ENCODE measurements around the gene PPP1R12B. TPM values are rescaled to one million over a fixed set of nuclear protein-coding genes. Genes with fewer than 3 reads are reported as not detected.

Gene PPP1R12B
- total RNA-seq, 4 donors from 2014 or later = 68.1 to 153 (median 116) TPM

DNA sequence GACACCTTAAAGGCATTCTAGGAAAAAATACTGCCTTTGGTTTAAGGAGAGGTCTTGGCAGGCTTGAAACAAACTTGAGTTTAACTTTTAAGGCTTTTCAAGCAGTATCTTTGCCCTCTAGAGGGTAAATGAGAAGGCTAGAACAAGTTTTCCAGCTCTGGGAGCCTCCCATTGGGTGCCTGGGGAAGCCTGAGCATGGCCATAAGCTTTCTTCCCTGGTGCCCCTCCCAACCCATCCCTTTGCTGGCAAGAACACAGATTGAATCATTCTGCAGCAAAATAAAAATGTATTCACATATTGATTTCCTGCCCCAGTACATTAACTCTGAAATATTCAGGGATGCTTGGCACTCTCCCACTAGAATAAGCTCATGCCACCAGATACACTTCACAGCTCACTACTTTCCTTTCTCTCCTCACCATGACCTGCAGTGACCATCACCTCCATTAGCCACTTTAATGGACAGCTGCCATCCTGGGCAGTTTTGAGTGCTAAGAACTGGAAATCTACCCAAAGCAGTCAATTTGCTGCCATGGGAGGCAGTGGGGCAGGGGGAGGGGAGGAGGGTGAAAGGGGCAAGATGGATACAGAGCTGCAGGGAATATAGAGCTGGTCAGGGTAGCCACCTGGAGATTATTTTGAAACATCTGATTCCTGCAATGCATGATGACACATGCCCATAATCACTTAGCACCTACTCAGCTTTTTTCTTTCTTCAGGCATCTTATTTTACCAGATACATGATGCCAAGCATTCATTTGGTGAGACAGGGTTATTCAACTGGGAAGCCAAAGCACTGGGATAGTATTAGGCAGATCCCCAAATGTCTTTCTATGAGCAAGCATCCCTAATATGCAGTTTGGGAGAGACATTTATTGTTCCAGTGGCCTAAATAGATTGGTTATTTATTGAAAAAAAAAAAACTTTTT is 221.2 kb downstream of the PPP1R12B start:
- Histone ChIP-seq H3K36me3 (peaks cover 0 to 44% (median 0%) of the 10 kb centered on the region in 3 donors), H3K27ac (peak overlapping the region in 2 of 4 donors; percentile 71 to 81), H3K4me1 (peaks cover 0 to 84% (median 26%) of the 10 kb centered on the region in 4 donors), H3K27me3 (no peaks in the 10 kb centered on the region), H3K4me3 (no peak overlapping the region), H3K9me3 (no peaks in the 10 kb centered on the region)
- no peak for TF ChIP-seq CTCF (IDR thresholded peaks at IDR 0.05)
- TF ChIP-seq EP300 (IDR thresholded peaks at IDR 0.05) = no peak
- no peak for TF ChIP-seq POLR2A (IDR thresholded peaks at IDR 0.05)
- no peak for DNase-seq (ENCODE audit: low spot score in 2 of 2)

DNA sequence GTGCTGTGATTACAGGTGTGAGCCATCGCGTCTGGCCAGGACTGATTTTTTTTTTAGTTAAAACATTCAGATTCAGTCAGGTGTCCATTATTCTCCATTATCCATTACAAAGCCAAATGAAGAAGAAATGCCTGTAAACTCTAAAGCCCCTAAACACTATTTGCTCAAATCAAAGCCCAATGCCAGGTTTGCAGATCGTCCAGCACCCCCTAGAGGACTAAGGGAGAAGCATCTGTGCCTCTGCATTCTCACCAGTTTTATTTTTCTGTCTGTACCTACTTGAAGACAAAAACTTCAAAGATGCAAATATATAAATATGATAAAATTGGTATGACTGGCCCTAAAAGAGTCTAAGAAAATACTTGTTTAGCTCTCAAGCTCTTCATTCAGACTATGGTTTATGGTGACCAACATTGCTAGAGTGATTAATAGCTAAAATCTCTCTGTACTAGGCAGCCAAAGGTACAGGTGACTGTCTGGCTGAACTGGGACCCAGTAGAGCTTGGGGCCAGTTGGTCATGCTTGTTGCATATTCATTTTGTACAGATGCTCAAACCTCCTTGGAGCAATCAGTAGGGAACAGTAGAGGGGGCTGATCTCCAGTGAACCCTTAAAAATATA is 223.3 kb downstream of the PPP1R12B start:
- Histone ChIP-seq H3K27ac (peak overlapping the region in 2 of 4 donors; percentile 43 to 71), H3K36me3 (peaks cover 0 to 47% (median 0%) of the 10 kb centered on the region in 3 donors), H3K9me3 (no peaks in the 10 kb centered on the region), H3K4me3 (no peak overlapping the region), H3K27me3 (no peaks in the 10 kb centered on the region), H3K4me1 (peaks cover 0 to 77% (median 24%) of the 10 kb centered on the region in 4 donors)
- 57% methylated on average over 3 of the region's 3 CpGs for WGBS, 2 donors
- DNase-seq (ENCODE audit: low spot score in 2 of 2) = no peak
- TF ChIP-seq EP300 (IDR thresholded peaks at IDR 0.05) (no peak), CTCF (IDR thresholded peaks at IDR 0.05) (peak; percentile 56 to 70 (median 67))

DNA sequence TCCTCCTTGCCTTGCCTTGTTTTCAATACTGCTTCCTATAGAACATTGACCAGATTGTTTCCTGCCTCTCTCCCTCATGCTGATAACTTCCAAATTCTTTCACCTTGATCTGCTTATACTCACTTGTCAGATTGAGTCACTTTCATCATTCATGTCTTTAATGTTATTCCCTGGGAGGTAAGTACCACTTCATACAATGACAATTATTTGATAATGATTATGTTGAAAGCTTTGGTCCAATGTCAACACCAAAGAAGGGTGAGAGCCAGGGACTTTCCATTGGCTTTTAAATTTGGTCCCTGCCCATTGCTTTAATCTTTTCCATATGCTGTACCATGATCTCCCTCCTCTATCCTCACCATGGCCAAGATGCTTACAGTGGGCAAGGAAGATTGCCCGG is 224.4 kb downstream of the PPP1R12B start:
- H3K27me3 ChIP-seq = no peaks in the 10 kb centered on the region
- H3K36me3 ChIP-seq = peaks cover 0 to 47% (median 0%) of the 10 kb centered on the region in 3 donors
- no peak overlapping the region for H3K4me3 ChIP-seq
- TF ChIP-seq POLR2A (IDR thresholded peaks at IDR 0.05) (no peak), EP300 (IDR thresholded peaks at IDR 0.05) (no peak), CTCF (IDR thresholded peaks at IDR 0.05) (no peak)
- no peak overlapping the region for H3K27ac ChIP-seq
- 75 to 78% methylated on average over 1 of the region's 1 CpG for WGBS, 2 donors
- H3K4me1 ChIP-seq = peaks cover 0 to 77% (median 28%) of the 10 kb centered on the region in 4 donors
- no peak for DNase-seq (ENCODE audit: low spot score in 2 of 2)
- H3K9me3 ChIP-seq = no peaks in the 10 kb centered on the region

DNA sequence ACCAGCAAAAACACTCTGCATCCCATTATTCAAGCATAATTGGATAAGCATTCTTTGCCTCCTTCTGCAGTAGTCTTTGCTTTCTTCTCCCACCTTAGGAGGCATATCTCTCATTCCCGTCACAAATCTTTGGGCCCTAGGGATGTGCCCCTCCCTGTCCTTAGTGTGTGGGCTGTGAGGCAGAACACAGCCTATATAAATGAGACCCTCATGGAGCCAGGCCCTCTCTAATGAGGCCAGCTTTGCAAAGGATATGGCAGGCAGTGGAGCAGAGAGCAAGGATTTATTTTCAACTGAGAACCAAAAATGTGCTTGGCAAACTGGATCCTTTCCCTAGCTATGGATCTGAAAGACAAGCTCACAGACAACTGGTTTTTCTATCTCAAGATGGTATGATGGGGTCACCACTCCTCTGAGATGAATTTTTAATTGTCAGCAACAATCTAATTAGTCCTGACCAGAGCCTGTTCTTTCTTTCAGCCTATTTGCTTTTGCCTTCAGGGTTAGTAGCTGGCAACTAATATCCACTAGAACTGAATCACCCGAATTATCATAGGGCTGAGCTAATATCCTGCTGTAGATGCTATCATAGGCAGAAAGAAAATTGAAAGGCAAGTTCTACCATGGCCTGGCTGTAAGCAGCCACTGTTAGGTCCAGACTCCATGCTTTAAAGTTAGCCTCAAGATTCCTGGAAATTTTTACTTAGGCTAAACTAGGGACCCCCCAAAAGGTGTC is 227.6 kb downstream of the PPP1R12B start:
- no peak for TF ChIP-seq EP300 (IDR thresholded peaks at IDR 0.05)
- TF ChIP-seq CTCF (IDR thresholded peaks at IDR 0.05) = no peak
- TF ChIP-seq POLR2A (IDR thresholded peaks at IDR 0.05) = no peak
- WGBS, 2 donors = 41 to 58% methylated on average over 2 of the region's 2 CpGs
- peaks cover 0 to 40% (median 0%) of the 10 kb centered on the region in 3 donors for H3K36me3 ChIP-seq
- H3K27ac ChIP-seq = peak overlapping the region in 3 of 4 donors; percentile 38 to 80 (median 70)
- H3K4me3 ChIP-seq = no peak overlapping the region
- no peaks in the 10 kb centered on the region for H3K27me3 ChIP-seq
- peaks cover 0 to 80% (median 41%) of the 10 kb centered on the region in 4 donors for H3K4me1 ChIP-seq
- no peak for DNase-seq (ENCODE audit: low spot score in 2 of 2)
- no peaks in the 10 kb centered on the region for H3K9me3 ChIP-seq
